ENCODE measurements around the gene TBXA2R.
A peak's percentile ranks its signal among the peaks of the same experiment; 100 is the strongest.
"Not testable (repeated sequence)": the region's sequence is repeated elsewhere in the genome, so short reads cannot be mapped to it uniquely, and the experiment has no call there.

TBXA2R gene

DNA sequence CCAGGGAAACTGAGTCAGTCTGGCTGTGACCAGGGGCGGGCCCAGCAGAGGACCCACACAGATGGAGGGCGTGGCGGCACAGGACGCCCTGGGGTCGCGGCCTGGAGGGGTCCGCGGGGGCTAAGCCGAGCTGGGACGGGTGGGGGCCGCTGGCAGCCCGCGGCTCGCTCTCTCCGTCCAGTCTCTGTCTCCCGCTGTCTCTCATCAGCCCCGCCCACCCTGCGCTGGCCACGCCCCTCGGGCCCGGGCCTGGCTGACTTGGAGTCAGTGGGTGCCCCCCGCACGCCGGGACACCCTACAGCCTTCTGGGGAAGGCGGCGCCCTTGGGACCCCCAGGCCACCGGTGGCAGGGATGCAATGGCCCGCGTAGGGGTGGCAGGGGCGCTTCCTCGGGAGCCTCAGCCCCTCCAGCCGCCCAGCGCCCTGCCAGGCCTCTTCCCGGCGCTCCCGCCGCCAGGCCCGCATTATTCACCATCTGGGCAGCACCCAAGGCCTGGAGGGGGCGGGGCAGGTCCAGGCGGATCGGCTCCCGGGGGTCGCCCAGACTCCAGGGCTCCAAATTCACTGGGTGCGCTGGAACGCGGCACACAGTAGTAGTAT is at the start of gene TBXA2R:
TSS of gene TBXA2R (minus strand) at position 186 of the 600 bp plus-strand sequence. CDS start 6,241 bp downstream, outside the sequence.
- peak; percentile 71 for DNase-seq
- in situ Hi-C loops (cut with MboI; ENCODE audit: low pct_unique_long_range_greater_than_20kb, low sequenced_read_pairs): no loop called here

DNA sequence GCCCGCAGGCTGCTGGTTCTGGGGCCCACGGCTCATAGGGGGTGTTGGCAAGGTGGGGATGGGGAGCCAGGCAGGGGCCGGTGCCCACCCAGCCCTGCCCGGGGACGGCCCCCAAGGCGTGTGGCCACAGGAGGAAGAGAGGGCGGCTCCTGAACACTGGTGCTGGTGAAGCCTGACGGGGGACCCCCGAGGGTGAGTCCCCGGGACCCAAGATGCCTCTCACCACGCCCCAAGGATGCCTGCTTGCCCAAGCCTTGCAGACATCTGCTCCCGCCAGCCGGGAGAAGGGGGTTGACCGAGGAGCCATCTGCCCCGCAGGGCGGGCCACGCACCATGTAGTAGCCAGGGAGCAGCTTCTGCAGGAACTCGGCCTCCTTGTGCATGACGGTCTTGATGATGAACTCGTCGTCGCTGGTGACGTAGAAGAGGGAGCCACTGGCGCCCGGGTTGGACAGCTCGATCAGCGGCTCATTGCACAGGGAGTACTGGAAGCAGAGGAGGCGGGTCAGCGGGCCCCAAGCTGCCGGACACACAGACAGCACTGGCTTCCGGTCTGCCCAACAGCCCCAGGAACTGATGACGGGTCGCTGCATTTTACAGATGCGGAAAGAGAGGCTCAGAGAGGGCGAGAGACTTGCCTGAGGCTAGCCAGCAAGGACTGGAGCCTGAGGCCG is 49.5 kb upstream of the TBXA2R start:
- in situ Hi-C loops (cut with MboI; ENCODE audit: low pct_unique_long_range_greater_than_20kb, low sequenced_read_pairs): no loop called here
- DNase-seq: no peak

DNA sequence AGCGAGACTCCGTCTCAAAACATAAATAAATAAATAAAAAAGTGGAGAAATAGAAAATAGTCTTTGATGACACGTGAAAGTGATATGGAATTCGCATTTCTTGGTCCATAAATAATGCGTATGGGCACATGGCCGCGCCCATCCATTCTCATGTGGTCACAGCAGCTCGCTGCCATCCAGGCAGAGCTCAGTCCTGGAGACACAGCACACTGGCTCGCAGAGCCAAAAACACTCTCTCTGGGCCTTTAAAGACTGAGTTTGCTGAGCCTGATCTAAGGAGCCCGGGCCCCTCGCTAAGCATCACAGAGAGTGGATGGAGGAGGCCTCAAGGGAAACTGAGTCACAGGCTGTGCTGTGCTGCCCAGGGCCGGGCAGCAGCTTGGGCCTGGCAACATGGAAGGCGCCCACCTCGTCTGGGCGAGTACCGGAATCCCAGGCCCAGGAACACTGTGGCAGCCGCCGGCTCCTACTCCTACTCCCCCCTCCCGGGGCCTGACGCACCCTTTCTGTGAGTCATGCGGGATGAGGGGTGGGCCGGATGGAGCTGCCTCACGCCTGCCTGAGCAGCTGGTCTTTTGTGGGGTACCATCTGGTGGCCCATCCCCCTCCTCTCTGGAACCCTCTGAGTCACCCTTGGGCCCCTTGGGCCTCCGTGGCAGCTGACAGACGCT is 48.9 kb upstream of the TBXA2R start:
- in situ Hi-C loops (cut with MboI; ENCODE audit: low pct_unique_long_range_greater_than_20kb, low sequenced_read_pairs): no loop called here
- DNase-seq: no peak

DNA sequence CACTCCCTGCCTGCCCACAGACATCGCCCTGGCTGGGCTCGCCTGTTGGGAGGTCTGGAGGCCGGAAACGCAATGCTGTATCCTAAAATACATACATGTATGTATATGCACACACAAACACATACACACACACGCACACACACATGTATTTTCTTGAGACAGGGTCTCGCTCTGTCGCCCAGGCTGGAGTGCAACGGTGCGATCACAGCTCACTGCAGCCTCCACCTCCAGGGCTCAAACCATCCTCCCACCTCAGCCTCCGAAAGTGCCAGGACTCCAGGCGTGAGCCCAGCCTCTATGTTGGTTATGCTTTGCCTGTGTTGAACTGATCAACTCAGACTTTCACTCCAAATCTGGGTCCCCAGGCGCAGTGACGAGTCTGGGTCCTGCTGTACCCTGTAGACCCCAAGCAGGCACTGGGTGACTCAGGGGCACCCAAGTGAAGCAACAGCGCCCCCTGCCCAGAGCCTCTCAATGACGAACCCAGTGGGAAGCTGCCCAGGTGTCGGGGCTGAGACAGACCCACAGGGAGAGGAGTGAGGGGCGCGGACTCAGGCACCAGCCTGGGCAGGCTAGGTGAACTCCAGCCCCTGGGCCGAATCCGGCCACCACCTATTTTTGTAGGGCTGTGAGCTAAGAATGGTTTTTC is 47.3 kb upstream of the TBXA2R start:
- in situ Hi-C loops (cut with MboI; ENCODE audit: low pct_unique_long_range_greater_than_20kb, low sequenced_read_pairs): no loop called here
- peak; percentile 12 for DNase-seq

DNA sequence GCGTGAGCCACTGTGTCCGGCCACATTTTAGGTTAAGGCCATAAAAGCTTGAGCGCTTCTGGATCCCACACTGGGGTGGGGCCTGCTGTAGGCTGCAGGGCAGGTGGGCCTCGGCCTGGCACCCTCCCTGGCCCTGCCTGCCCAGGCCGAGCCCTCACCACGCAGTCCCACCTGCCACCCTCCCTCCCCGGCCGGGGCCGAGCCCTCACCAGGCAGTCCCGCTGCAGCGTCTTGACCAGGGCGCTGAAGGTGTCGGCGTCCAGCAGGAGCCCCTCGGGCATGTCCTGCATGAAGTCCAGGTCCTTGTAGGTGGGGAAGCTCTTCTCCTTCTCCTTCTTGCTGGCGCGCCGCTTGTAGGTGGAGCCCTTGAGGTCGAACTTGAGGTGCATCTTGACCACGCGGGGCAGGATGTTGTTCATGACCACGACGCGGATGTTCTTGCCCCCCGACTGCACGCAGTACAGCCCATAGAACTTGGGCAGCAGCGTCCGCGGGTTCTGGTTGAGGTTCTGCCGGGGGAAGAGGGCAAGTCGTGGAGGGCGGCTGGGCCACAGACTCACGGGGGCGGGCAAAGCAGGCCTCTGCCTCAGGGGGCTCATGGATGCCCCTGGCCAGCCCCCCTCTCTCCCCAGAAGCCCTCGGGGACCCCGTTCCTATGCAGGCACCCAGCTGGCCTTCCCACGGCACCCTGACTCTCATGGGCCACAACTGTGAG is 46.6 kb upstream of the TBXA2R start:
- in situ Hi-C loops (cut with MboI; ENCODE audit: low pct_unique_long_range_greater_than_20kb, low sequenced_read_pairs): no loop called here
- no peak for DNase-seq

DNA sequence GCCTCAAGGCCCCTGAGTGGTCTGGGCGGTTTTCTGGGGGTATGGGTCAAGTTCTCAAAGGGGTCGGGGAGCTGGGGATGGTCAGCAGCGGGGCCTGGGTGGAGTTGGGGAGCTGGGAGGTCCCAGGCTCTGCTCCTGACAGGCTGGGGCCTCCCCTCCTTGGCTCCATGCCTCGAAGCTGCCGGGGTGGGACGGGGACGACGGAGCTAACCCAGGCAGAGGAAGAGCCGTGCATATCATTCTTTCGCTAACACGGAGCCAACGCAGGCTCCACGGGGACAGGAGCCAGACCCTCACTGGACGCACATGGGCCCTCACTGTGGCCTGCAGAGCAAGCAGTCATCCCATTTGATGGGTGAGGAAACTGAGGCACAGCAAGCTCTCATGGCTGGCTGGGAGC is 45.7 kb upstream of the TBXA2R start:
- DNase-seq: no peak
- in situ Hi-C loops (cut with MboI; ENCODE audit: low pct_unique_long_range_greater_than_20kb, low sequenced_read_pairs): no loop called here

DNA sequence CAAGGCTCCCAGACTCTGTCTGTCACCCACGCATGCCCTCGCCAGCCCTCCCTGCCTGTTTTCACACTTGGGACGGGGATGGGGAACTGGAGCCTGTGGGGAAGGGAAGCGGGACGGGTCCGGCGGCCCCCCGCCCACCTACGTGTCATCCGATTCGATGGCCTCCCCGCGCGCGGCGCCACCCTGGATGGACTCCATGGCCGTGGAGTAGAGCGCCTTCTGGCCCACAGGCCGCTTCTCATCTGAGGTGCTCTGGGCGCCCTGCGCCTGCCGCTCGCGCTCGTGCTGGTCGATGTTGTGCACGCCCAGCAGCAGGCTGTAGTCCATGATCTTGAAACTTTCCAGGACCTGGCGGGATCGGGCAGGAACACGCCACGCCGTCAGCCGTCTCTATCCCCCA is 45.0 kb upstream of the TBXA2R start:
- in situ Hi-C loops (cut with MboI; ENCODE audit: low pct_unique_long_range_greater_than_20kb, low sequenced_read_pairs): no loop called here
- DNase-seq: no peak

DNA sequence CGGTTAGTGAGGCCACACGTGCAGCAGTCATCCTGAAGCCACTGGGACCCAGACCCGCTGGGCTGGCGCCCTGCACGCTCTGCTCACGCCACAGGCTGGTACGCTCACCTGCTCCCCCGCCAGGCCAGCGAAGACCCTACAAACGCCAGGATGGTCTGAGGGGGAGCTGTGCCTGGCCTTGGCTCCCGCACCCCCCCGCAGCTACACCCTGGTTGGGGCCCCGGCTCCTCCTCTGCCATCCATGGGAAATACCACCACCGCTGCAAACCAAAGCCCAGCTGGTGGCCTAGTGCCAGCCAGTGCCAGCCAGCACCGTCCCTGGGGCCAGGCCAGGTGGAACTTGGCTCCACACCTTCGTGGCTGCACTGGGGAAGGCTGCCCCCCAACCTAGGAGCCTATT is 43.2 kb upstream of the TBXA2R start:
- no peak for DNase-seq
- in situ Hi-C loops (cut with MboI; ENCODE audit: low pct_unique_long_range_greater_than_20kb, low sequenced_read_pairs): no loop called here

DNA sequence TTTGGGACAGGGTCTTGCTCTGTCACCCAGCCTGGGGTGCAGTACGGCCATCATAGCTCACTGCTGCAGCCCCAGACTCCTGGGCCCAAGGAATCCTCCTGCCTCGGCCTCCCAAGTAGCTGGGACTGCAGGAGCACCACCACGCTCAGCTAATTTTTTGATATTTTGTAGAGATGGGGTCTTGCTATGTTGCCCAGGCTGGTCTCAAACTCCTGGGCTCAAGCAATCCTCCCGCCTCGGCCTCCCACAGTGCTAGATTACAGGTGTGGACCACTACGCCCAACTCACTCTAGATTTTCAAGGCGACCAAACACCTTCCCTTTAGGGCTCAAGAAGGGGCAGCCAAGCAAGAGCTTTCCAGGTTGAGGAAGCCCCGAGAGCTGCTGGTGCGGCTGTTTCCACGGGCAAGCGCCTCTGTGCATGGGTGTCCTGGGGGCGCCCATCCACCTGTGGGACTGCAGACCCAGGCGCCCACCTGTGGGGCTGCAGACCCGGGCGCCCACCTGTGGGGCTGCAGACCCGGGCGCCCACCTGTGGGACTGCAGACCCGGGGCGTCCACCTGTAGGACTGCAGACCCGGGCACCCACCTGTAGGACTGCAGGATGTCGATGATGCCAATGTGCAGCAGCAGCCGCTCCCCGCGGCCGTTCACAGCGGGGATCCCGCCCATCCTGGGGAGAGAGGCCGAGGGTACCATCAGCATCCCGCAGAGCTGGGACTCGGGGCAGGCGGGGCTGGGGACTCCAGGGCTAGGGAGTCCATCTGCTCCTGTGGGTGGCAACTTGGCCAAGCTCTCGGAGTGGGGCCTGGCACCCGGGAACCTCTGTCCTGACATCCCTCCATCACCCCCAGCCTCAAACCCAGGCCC is 41.6 kb upstream of the TBXA2R start:
- DNase-seq: no peak
- in situ Hi-C loops (cut with MboI; ENCODE audit: low pct_unique_long_range_greater_than_20kb, low sequenced_read_pairs): no loop called here

DNA sequence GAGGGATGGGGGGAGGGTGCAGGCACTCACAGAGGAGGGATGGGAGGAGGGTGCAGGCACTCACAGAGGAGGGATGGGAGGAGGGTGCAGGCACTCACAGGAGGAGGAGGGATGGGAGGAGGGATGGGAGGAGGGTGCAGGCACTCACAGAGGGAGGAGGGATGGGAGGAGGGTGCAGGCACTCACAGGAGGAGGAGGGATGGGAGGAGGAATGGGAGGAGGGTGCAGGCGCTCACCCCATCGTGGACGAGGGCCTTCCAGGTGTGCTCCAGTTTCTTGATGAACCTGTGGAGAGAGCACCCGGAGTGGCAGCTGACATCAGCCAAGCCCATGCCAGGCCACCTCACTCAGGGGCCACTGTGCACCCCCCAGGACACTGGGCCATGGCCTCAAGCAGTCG is 40.4 kb upstream of the TBXA2R start:
- DNase-seq; in situ Hi-C loops (cut with MboI; ENCODE audit: low pct_unique_long_range_greater_than_20kb, low sequenced_read_pairs): not testable (repeated sequence)

DNA sequence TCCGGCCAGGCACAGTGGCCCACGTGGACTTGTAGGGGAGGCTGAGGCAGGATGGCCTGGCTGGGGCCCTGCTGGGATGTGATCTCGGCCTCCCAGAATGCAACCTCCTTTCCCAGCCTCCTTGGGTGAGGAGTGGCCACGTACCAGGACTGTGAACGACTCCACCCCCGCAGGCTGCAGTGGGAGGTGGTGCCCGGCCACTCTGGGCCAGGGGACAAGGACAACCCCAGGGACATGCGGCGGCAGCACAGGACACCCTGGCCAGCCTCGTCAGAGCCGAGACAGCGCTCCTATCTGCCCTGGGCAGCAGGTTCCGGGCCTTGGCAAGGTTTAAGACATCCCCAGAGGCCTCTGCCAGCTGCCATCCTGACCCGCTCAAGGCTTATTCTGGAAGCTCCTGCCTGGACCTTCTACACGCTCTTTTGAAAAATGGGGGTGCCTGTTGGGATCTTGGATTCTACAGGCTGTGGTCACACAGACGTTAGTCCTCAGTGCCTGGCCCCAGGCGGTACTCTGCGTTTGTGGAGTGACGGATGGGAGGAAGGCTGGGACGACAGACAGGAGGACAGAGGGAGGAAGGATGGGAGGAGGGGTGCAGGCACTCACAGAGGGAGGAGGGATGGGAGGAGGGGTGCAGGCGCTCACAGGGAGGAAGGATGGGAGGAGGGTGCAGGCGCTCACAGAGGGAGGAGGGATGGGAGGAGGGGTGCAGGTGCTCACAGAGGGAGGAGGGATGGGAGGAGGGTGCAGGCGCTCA is 39.8 kb upstream of the TBXA2R start:
- in situ Hi-C loops (cut with MboI; ENCODE audit: low pct_unique_long_range_greater_than_20kb, low sequenced_read_pairs): no loop called here
- no peak for DNase-seq

DNA sequence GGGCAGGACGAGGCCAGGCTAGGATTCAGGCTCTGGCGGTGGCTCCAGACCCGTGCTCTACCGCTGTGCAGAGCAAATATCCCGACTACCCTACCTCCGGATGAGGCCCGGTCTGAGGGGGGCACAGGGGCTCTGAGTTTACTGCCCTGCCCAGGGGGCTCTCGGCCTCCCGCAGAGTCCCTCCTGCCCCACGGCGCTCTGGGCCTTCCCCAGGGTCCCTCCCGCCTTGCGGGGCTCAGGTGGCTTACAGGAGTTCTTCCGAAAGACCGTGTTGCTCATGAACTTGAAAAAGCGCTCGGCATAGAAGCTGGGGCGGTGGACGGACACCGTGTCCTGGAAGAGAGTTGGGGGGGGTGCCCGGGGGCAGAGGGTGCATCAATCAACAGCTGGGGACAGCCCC is 39.1 kb upstream of the TBXA2R start:
- in situ Hi-C loops (cut with MboI; ENCODE audit: low pct_unique_long_range_greater_than_20kb, low sequenced_read_pairs): no loop called here
- no peak for DNase-seq

DNA sequence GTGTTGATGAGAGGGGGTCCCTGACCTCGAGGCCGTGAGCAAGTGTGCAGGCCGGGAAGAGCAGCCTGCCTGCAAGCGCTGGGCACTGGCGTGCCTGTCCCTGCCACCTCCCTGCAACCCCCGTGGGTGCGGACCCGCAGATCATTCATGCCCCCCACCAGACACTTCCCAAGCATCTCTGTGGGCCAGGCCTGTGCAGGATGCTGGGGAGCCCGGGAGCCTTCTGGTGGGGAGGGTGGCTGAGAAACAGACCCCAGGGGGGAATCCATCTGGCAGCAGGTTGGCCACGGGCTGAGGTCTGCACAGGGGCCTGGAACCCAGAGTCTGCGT is 38.4 kb upstream of the TBXA2R start:
- no peak for DNase-seq
- in situ Hi-C loops (cut with MboI; ENCODE audit: low pct_unique_long_range_greater_than_20kb, low sequenced_read_pairs): no loop called here

DNA sequence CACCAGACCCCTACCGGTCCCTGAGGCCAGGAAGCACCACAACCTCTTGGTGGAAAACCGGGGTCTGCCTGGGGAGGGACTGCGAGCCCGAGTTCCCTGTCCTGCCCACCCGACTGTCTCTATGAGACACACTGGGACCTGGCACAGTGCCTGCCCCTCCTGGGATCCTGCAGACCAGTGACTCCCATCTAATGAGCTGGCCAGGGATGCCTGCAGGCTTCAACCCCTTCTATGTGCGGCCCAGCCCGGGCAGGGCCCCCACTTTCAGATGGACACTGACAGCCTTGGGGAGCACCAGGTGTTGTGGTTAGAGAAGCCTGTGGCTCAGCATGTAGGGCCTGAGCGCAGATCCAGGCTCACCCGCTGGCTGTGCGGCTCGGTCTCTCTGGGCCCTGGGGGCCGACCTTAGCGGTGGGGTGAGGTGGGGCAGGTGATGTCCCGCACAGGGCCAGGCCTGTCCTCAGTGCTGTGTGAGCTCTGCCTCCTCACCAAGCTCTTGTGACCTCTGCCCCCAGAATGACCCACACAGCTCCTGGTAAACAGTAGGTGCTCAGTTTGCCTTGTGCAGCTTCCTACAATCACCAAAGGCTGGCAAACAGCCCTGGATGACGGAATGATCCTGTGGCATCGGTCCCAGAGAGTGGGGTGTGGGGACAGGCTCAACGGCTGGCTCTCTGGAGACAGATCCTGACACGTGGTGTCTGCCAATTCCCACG is 37.8 kb upstream of the TBXA2R start:
- DNase-seq: no peak
- in situ Hi-C loops (cut with MboI; ENCODE audit: low pct_unique_long_range_greater_than_20kb, low sequenced_read_pairs): no loop called here

DNA sequence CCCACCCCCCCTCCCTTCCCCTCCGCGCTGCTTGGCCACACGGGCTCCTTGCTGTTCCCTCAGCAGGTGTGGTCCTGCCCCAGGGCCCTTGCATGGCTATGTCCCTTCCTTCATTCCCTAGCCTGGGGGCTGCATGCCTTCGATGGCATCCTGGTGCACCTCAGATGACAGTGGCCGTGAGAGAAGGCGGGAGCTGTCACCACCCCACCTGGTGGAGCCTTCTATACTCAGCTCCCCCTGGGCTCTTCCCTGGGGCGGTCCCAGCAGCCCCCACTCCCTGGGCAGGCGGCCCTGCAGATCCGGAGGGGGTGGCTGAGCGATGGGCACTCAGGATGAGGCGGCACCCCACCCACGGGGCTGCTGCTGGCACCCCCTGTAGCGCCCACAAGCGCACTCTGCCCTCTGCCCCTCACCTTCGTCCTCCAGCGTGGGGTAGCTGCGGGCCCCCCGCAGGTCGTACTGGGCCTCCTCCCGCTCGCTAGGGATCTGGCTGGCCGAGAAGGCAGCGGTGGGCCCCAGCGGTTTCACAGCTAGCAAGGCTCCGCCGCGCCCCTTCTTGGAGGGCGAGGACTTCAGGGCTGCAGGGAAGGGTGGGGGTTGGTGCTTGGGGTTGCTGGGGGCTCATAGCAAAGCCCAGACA is 37.1 kb upstream of the TBXA2R start:
- in situ Hi-C loops (cut with MboI; ENCODE audit: low pct_unique_long_range_greater_than_20kb, low sequenced_read_pairs): no loop called here
- no peak for DNase-seq

DNA sequence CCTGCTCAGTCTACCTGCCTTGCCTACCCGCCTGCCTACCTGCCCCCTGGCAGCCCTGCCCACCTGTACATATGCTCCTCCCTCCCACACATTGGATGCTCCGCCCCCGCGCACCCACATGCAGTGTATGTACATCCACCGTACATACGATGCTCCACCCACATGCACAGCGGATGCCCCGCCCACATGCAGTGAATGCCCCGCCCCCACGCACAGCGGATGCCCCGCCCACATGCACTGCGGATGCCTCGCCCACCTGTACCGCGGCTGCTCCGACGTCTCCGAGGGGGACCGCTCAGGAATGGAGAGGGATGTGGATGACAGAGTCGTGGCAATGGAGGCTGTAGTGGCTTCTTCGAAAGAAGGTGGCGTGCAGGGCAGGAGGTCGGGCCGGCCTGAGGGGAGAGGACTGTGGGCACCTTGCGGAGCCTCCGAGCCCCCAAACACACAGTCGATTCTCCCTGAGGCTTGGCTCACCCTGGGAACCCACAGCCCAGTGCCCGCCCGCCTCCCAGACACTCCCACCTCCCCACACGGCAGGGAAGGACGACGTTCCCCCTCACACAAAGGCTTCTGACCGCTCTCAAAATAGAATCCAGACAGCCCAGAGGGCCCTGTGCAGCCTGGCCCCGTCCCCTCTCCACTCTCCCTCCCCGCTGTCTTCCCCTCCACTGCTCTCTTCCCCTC is 36.5 kb upstream of the TBXA2R start:
- DNase-seq: no peak

DNA sequence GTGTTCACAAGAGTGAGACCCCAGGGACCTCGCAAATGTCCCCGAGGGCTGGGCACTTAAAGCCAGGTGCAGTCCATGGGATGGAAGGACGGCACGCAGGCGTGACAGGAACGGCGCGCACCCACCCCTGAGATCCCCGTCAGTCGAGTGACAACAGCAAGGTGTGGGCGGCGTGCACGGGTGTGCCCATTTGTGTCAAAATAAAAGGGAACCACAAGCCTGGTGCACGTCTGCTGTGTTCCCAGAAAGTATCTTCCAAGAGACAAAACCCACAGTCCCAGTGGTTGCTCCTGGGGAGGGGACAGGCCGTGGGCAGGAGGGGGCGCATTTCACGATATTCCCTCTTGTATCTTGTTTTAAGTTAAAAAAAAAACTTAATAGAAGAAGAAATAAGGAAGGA is 35.6 kb upstream of the TBXA2R start:
- in situ Hi-C loops (cut with MboI; ENCODE audit: low pct_unique_long_range_greater_than_20kb, low sequenced_read_pairs): no loop called here
- no peak for DNase-seq

More for the DNA sequence above, 36.5 kb upstream of the TBXA2R start:
- in situ Hi-C loops (cut with MboI; ENCODE audit: low pct_unique_long_range_greater_than_20kb, low sequenced_read_pairs): no loop called here
